MM.1S (cell line): ENCODE measurements around the gene ENC1.

Source experiments
- DNase-seq: peaks from one replicate; pipeline ENCODE4 v3.0.0-alpha.2; 2015
- H2AFZ ChIP-seq: fragments of 300-600 bp; sonication (generic); 2 replicates; pipeline ENCODE4 v1.6.0; 2016; ENCODE audit warnings: antibody characterized with exemption, low read length
- H3F3A ChIP-seq: fragments of 300-600 bp; sonication (generic); 2 replicates; pipeline ENCODE4 v1.6.1; 2016; ENCODE audit warnings: mild to moderate bottlenecking, antibody characterized with exemption, low read length, moderate library complexity, mixed read lengths; ENCODE audit not compliant: insufficient read depth
- H3K27ac ChIP-seq: fragments of 300-600 bp; sonication (generic); 2 replicates; pipeline ENCODE4 v1.5.1; 2016; ENCODE audit warnings: mild to moderate bottlenecking, low read length
- H3K27me3 ChIP-seq: fragments of 300-600 bp; sonication (generic); replicated peaks from 2 replicates; pipeline ENCODE4 v1.6.0; 2016; ENCODE audit warnings: low read length; ENCODE audit not compliant: insufficient read depth
- H3K36me3 ChIP-seq: fragments of 300-600 bp; sonication (generic); replicated peaks from 2 replicates; pipeline ENCODE4 v1.6.1; 2016; ENCODE audit warnings: mild to moderate bottlenecking, low read length, mixed read lengths; ENCODE audit not compliant: insufficient read depth
- H3K4me1 ChIP-seq: fragments of 300-600 bp; sonication (generic); 2 replicates; pipeline ENCODE4 v1.6.1; 2016; ENCODE audit warnings: low read length, mixed read lengths
- H3K4me2 ChIP-seq: fragments of 300-600 bp; sonication (generic); 2 replicates; pipeline ENCODE4 v1.6.0; 2016; ENCODE audit warnings: low read depth, low read length
- H3K4me3 ChIP-seq: fragments of 300-600 bp; sonication (generic); 2 replicates; pipeline ENCODE4 v1.5.1; 2016; ENCODE audit warnings: low read length, mixed read lengths
- H3K79me2 ChIP-seq: fragments of 300-600 bp; sonication (generic); 2 replicates; pipeline ENCODE4 v1.6.1; 2016; ENCODE audit warnings: mixed run types, low read length, mixed read lengths
- H3K9ac ChIP-seq: fragments of 300-600 bp; sonication (generic); 2 replicates; pipeline ENCODE4 v1.6.1; 2016; ENCODE audit warnings: low read length, mixed read lengths
- H3K9me2 ChIP-seq: fragments of 300-600 bp; sonication (generic); replicated peaks from 2 replicates; pipeline ENCODE4 v1.6.1; 2016; ENCODE audit warnings: mild to moderate bottlenecking, low read length, mixed read lengths; ENCODE audit not compliant: insufficient read depth
- H3K9me3 ChIP-seq: fragments of 300-600 bp; sonication (generic); replicated peaks from 2 replicates; pipeline ENCODE4 v1.6.1; 2016; ENCODE audit warnings: mild to moderate bottlenecking, low read length, mixed read lengths; ENCODE audit not compliant: insufficient read depth
- H4K20me1 ChIP-seq: fragments of 300-600 bp; sonication (generic); 2 replicates; pipeline ENCODE4 v1.6.1; 2016; ENCODE audit warnings: mild to moderate bottlenecking, low read length, moderate library complexity, mixed read lengths; ENCODE audit not compliant: insufficient read depth
- CTCF ChIP-seq: fragments of 300-600 bp; sonication (generic); IDR thresholded peaks from 2 replicates; pipeline ENCODE4 v1.5.1; 2016; ENCODE audit warnings: antibody characterized with exemption, low read length, mixed read lengths
- EZH2 ChIP-seq: fragments of 300-600 bp; sonication (generic); optimal IDR thresholded peaks from 2 replicates; pipeline ENCODE3; 2017; ENCODE audit warnings: low read depth, mild to moderate bottlenecking, antibody characterized with exemption, low read length, mixed read lengths
- EZH2phosphoT487 ChIP-seq: fragments of 300-600 bp; sonication (generic); IDR thresholded peaks from 2 replicates; pipeline ENCODE4 v1.6.1; 2018; ENCODE audit warnings: antibody characterized with exemption, low read length

The ENC1 gene

GRCh38 chr5:74653991-74654390, 13.5 kb upstream of the ENC1 start:
- no peaks in the 10 kb centered on the region for H4K20me1 ChIP-seq
- DNase-seq = no peak
- H3K4me1 ChIP-seq = no peaks in the 10 kb centered on the region
- no peaks in the 10 kb centered on the region for H3K79me2 ChIP-seq
- H3K36me3 ChIP-seq = no peaks in the 10 kb centered on the region
- no peak overlapping the region for H3K4me3 ChIP-seq
- H3K27ac ChIP-seq = no peak overlapping the region
- no peaks in the 10 kb centered on the region for H3F3A ChIP-seq
- H3K9me3 ChIP-seq = no peaks in the 10 kb centered on the region
- TF ChIP-seq CTCF (no peak), EZH2 (no peak), EZH2phosphoT487 (no peak)
- no peaks in the 10 kb centered on the region for H3K9me2 ChIP-seq
- no peak overlapping the region for H3K4me2 ChIP-seq
- H3K27me3 ChIP-seq = no peaks in the 10 kb centered on the region
- H3K9ac ChIP-seq = no peak overlapping the region
- no peak overlapping the region for H2AFZ ChIP-seq

GRCh38 chr5:74652576-74652975, 12.0 kb upstream of the ENC1 start:
- no peak overlapping the region for H2AFZ ChIP-seq
- no peaks in the 10 kb centered on the region for H3K36me3 ChIP-seq
- H3F3A ChIP-seq = no peaks in the 10 kb centered on the region
- H3K4me3 ChIP-seq = no peak overlapping the region
- no peaks in the 10 kb centered on the region for H3K27me3 ChIP-seq
- H4K20me1 ChIP-seq = no peaks in the 10 kb centered on the region
- H3K9ac ChIP-seq = no peak overlapping the region
- no peak overlapping the region for H3K27ac ChIP-seq
- H3K9me3 ChIP-seq = no peaks in the 10 kb centered on the region
- H3K79me2 ChIP-seq = no peaks in the 10 kb centered on the region
- H3K9me2 ChIP-seq = no peaks in the 10 kb centered on the region
- H3K4me2 ChIP-seq = no peak overlapping the region
- H3K4me1 ChIP-seq = peaks cover 6% of the 10 kb centered on the region; the same call in 1 of the 2 replicates
- TF ChIP-seq CTCF = no peak
- TF ChIP-seq EZH2 = no peak
- TF ChIP-seq EZH2phosphoT487 = no peak
- DNase-seq = no peak

- H3K4me2 ChIP-seq = no peak overlapping the region
- H3K27me3 ChIP-seq = no peaks in the 10 kb centered on the region
- no peak overlapping the region for H3K9ac ChIP-seq
- H3K4me3 ChIP-seq = no peak overlapping the region
- DNase-seq = no peak
- peaks cover 6% of the 10 kb centered on the region; the same call in 1 of the 2 replicates for H3K4me1 ChIP-seq
- H3K9me2 ChIP-seq = no peaks in the 10 kb centered on the region
- H3K27ac ChIP-seq = no peak overlapping the region
- no peaks in the 10 kb centered on the region for H3K36me3 ChIP-seq
- H3K79me2 ChIP-seq = no peaks in the 10 kb centered on the region
- H2AFZ ChIP-seq = no peak overlapping the region
- no peaks in the 10 kb centered on the region for H4K20me1 ChIP-seq
- H3K9me3 ChIP-seq = no peaks in the 10 kb centered on the region
- H3F3A ChIP-seq = no peaks in the 10 kb centered on the region
- TF ChIP-seq EZH2 (no peak), EZH2phosphoT487 (no peak), CTCF (no peak)
These were observed 11.2 kb upstream of the ENC1 start for GRCh38 chr5:74651710-74652109.
